Hepatocyte (in vitro differentiated cells): Measurements from ENCODE around the gene NEURL2. TPM values are rescaled to one million over a fixed set of nuclear protein-coding genes. Genes with fewer than 3 reads are reported as not detected.

Experiments
- DNase-seq: peaks from one replicate; pipeline ENCODE4 v3.0.0-alpha.2; 2016; ENCODE audit warnings: low spot score
- H2AFZ ChIP-seq: fragments of 200-600 bp; sonication (generic); 2 replicates; pipeline ENCODE4 v1.6.0; 2016; ENCODE audit warnings: antibody characterized with exemption, mild to moderate bottlenecking
- H3K27ac ChIP-seq: fragments of 200-600 bp; sonication (generic); 2 replicates; pipeline ENCODE4 v1.5.1; 2016; ENCODE audit warnings: mild to moderate bottlenecking
- H3K27me3 ChIP-seq: fragments of 200-600 bp; sonication (generic); 2 replicates; pipeline ENCODE4 v1.6.1; 2016
- H3K36me3 ChIP-seq: fragments of 200-600 bp; sonication (generic); replicated peaks from 2 replicates; pipeline ENCODE4 v1.5.1; 2016; ENCODE audit warnings: low read depth; ENCODE audit not compliant: insufficient read depth
- H3K4me1 ChIP-seq: fragments of 200-600 bp; sonication (generic); 2 replicates; pipeline ENCODE4 v1.5.1; 2016; ENCODE audit warnings: mild to moderate bottlenecking, moderate library complexity; ENCODE audit not compliant: insufficient read depth
- H3K4me2 ChIP-seq: fragments of 200-600 bp; sonication (generic); 2 replicates; pipeline ENCODE4 v1.6.0; 2016
- H3K4me3 ChIP-seq: fragments of 200-600 bp; sonication (generic); 2 replicates; pipeline ENCODE4 v1.5.1; 2016; ENCODE audit warnings: mild to moderate bottlenecking
- H3K79me2 ChIP-seq: fragments of 200-600 bp; sonication (generic); 2 replicates; pipeline ENCODE4 v1.6.0; 2017; ENCODE audit warnings: mild to moderate bottlenecking
- H3K9me2 ChIP-seq: fragments of 200-600 bp; sonication (generic); replicated peaks from 2 replicates; pipeline ENCODE4 v1.6.0; 2017; ENCODE audit warnings: mild to moderate bottlenecking; ENCODE audit not compliant: insufficient read depth
- H3K9me3 ChIP-seq: fragments of 200-600 bp; sonication (generic); 2 replicates; pipeline ENCODE4 v1.5.1; 2016; ENCODE audit warnings: low read depth, mild to moderate bottlenecking
- H4K20me1 ChIP-seq: fragments of 200-600 bp; sonication (generic); 2 replicates; pipeline ENCODE4 v1.6.0; 2016; ENCODE audit warnings: mild to moderate bottlenecking; ENCODE audit not compliant: insufficient read depth, poor library complexity, severe bottlenecking
- CTCF ChIP-seq: fragments of 200-600 bp; sonication (generic); IDR thresholded peaks from 2 replicates; pipeline ENCODE4 v1.5.1; 2016; ENCODE audit warnings: antibody characterized with exemption, mild to moderate bottlenecking; ENCODE audit not compliant: poor library complexity
- EZH2 ChIP-seq: fragments of 200-600 bp; sonication (generic); IDR thresholded peaks from 2 replicates; pipeline ENCODE4 v1.6.1; 2016; ENCODE audit warnings: antibody characterized with exemption, mild to moderate bottlenecking, borderline replicate concordance
- EZH2phosphoT487 ChIP-seq: fragments of 200-600 bp; sonication (generic); IDR thresholded peaks from one replicate; pipeline ENCODE4 v1.6.1; 2018; ENCODE audit warnings: antibody characterized with exemption, mild to moderate bottlenecking, low read depth, moderate library complexity; ENCODE audit not compliant: unreplicated experiment, severe bottlenecking
- WGBS: methylation state at CpG from one replicate; pipeline ENCODE4 v1.1.6; 2016; ENCODE audit warnings: low lambda C conversion rate; ENCODE audit errors: missing lambda C conversion rate; 5-methylcytosine and 5-hydroxymethylcytosine counted together
- polyA plus RNA-seq: library from polyadenylated mRNA; unstranded; fragments of >200 nt; fragmentation: Nextera tagmentation; extraction: Ambion mirVana; gene quantifications from 2 replicates; pipeline ENCODE4 v1.2.1, GENCODE V29; 2016
- total RNA-seq: library from RNA; depleted of rRNA; stranded (reverse); fragments of >200 nt; gene quantifications from 2 replicates; pipeline ENCODE4 v1.2.3, GENCODE V29; 2014

NEURL2 gene
- total and polyA plus RNA-seq, 2 experiments from 2014 or later = 11.7 to 12.8 TPM

DNA sequence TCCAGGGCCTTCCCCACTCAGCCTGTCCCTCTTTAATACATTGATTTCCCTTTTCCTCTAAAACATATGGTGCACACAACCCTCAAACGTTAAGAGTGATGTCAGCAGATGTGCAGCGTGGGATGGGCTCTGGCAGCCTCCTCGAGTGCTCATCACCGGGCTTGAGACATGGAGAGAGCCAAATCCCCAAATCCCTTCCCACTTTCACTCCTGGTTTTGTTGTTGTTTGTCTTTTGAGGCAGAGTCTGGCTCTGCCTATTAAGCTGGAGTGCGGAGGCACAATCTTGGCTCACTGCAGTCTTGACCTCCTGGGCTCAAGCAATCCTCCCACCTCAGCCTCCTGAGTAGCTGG, 26.8 kb upstream of the NEURL2 start:
- peak overlapping the region; percentile 88 for H3K27ac ChIP-seq
- H4K20me1 ChIP-seq = no peaks in the 10 kb centered on the region
- no peak overlapping the region for H3K4me2 ChIP-seq
- 76% methylated on average over 5 of the region's 5 CpGs for WGBS
- H3K36me3 ChIP-seq = no peaks in the 10 kb centered on the region
- H3K79me2 ChIP-seq = no peaks in the 10 kb centered on the region
- DNase-seq = no peak
- no peak for TF ChIP-seq CTCF
- TF ChIP-seq EZH2phosphoT487 = no peak
- no peak for TF ChIP-seq EZH2
- no peaks in the 10 kb centered on the region for H3K27me3 ChIP-seq
- peaks cover 9% of the 10 kb centered on the region for H3K4me1 ChIP-seq
- H3K9me2 ChIP-seq = no peaks in the 10 kb centered on the region
- no peak overlapping the region for H2AFZ ChIP-seq
- no peak overlapping the region for H3K4me3 ChIP-seq
- no peaks in the 10 kb centered on the region for H3K9me3 ChIP-seq

DNA sequence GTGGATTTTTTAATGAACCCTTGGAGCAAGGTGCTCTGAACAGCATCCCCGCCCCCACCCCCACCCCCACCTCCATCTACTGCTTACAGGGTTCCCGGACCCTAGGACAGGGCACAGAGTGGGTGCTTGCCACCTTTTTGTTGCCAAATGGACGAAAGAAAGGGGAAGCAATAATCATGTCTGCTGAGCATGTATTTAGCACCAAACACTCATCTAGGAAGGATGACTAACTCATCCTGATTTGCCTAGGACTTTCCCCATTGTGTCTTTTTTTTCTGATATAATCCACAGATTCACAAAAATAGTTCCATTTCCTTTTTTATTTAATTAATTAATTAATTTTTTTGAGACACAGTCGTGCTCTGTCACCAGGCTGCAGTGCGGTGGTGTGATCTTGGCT, 22.1 kb upstream of the NEURL2 start:
- Histone ChIP-seq H2AFZ (no peak overlapping the region), H3K4me3 (no peak overlapping the region), H3K4me2 (no peak overlapping the region), H4K20me1 (no peaks in the 10 kb centered on the region), H3K27me3 (no peaks in the 10 kb centered on the region), H3K36me3 (no peaks in the 10 kb centered on the region), H3K9me3 (no peaks in the 10 kb centered on the region), H3K4me1 (peaks cover 10% of the 10 kb centered on the region), H3K27ac (no peak overlapping the region), H3K79me2 (no peaks in the 10 kb centered on the region), H3K9me2 (no peaks in the 10 kb centered on the region)
- no peak for DNase-seq
- WGBS = 95% methylated on average over 4 of the region's 5 CpGs
- no peak for TF ChIP-seq CTCF
- TF ChIP-seq EZH2 = no peak
- no peak for TF ChIP-seq EZH2phosphoT487

GRCh38 chr20:45912344-45912682, 21.3 kb upstream of the NEURL2 start:
- peaks cover 10% of the 10 kb centered on the region for H3K4me1 ChIP-seq
- DNase-seq = no peak
- peak overlapping the region; percentile 94 for H3K4me2 ChIP-seq
- H3K9me2 ChIP-seq = no peaks in the 10 kb centered on the region
- no peak for TF ChIP-seq EZH2phosphoT487
- TF ChIP-seq CTCF = no peak
- no peak for TF ChIP-seq EZH2
- peak overlapping the region; percentile 49 for H3K4me3 ChIP-seq
- WGBS = 33% methylated on average over 4 of the region's 4 CpGs
- peak overlapping the region; percentile 50 for H2AFZ ChIP-seq
- no peaks in the 10 kb centered on the region for H3K79me2 ChIP-seq
- peak overlapping the region; percentile 73 for H3K27ac ChIP-seq
- H3K9me3 ChIP-seq = no peaks in the 10 kb centered on the region
- H3K27me3 ChIP-seq = no peaks in the 10 kb centered on the region
- no peaks in the 10 kb centered on the region for H4K20me1 ChIP-seq
- H3K36me3 ChIP-seq = no peaks in the 10 kb centered on the region
